ENCODE data around the gene SHISA8. TPM values are rescaled to one million over a fixed set of nuclear protein-coding genes. Genes with fewer than 3 reads are reported as not detected.

The SHISA8 gene
- total RNA-seq, 1 experiment from 2014 or later, result 2.4 TPM

GRCh38 chr22:41920271-41920976 lies 5.5 kb upstream of the SHISA8 start:
- Mint-ChIP-seq H3K27me3 (ENCODE audit: low read depth) (peaks cover 92% of the 10 kb centered on the region), H3K36me3 (no peaks in the 10 kb centered on the region), H3K9me3 (no peaks in the 10 kb centered on the region), H3K4me3 (peak overlapping the region; percentile 70), H3K27ac (no peak overlapping the region), H3K4me1 (peaks cover 29% of the 10 kb centered on the region)
- ChIA-PET POLR2A (interaction anchor here (0.5 to 1.8 kb wide), 2 partner anchors 120 to 182 kb away, joined by 3 to 6 read pairs; partner anchors contain the start of gene CCDC134), CTCF (interaction anchor here (0.5 to 2.7 kb wide), 12 partner anchors 8 to 448 kb away, joined by 3 to 18 read pairs (median 4); no protein-coding TSS in a partner anchor)
- ATAC-seq (no peak; the same call in 1 of the 2 replicates), DNase-seq (ENCODE audit: low spot score) (no peak)
- TF ChIP-seq ZNF512 (CRISPR knock-in tag; IDR thresholded peaks at IDR 0.05; ENCODE audit: borderline replicate concordance), result no peak
- TF ChIP-seq TEAD4 (CRISPR knock-in tag; IDR thresholded peaks at IDR 0.05), result no peak
- TF ChIP-seq RELA (CRISPR knock-in tag; IDR thresholded peaks at IDR 0.05; ENCODE audit: borderline replicate concordance), result no peak
- no peak for TF ChIP-seq IRF2 (CRISPR knock-in tag; IDR thresholded peaks at IDR 0.05; ENCODE audit: borderline replicate concordance, low read depth)
- TF ChIP-seq E2F4 (CRISPR knock-in tag; IDR thresholded peaks at IDR 0.05; ENCODE audit: borderline replicate concordance, low read depth), result no peak
- TF ChIP-seq SP1 (CRISPR knock-in tag; conservative IDR thresholded peaks at IDR 0.05), result no peak
- no peak for TF ChIP-seq SMAD3 (CRISPR knock-in tag; IDR thresholded peaks at IDR 0.05; ENCODE audit: borderline replicate concordance)
- 0 out of 2 replicates have a peak, but pooled peaks have one; percentile 13 for TF ChIP-seq TEAD1 (CRISPR knock-in tag; IDR thresholded peaks at IDR 0.05)
- TF ChIP-seq PRRX2 (CRISPR knock-in tag; IDR thresholded peaks at IDR 0.05), result no peak

DNA sequence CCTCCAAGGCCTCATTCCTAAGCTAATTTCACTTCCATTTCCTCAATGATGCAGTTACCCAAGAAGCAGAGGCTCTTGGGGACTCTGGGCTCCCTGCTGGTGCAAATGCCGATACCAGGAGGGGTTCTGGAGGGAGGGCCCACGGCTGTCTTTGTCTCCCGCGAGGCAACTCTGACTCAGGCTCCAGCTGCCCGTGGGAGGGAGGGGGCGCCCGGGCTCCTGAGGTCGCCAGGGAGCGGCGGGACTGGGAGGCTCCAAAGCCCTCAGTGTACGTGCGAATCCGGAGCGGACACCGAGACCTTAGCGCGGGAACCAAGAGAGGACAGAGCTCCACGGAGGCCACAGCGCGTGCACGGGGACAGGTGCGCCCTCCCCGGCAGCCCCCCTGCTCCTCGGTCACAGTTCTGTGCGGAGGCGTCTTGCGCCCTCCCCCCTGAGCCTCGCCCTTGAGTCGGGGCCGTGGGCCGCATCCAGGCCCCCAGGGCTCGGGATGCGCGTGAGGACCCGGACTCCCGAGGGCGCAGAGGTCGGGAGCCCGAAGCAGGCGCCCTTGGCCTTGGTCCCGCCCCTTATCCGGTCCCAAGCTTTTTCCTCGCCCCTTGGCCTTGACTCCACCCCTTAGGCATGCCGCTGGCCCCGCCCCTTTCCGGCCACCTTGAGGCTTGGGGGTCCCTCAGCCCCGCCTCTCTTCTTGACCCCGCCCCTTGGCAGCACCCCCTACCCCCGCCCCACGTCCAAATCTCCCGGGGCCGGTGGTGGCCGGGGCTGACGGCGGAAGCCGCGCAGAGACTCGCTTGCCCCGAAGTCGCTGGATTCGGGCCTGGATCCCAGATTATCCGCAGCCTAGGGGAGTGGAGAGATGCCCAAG lies 4.7 kb upstream of the SHISA8 start:
- Mint-ChIP-seq H3K9me3 (no peaks in the 10 kb centered on the region), H3K4me1 (peaks cover 26% of the 10 kb centered on the region), H3K4me3 (peak overlapping the region; percentile 70), H3K27me3 (ENCODE audit: low read depth) (peaks cover 89% of the 10 kb centered on the region), H3K27ac (no peak overlapping the region), H3K36me3 (no peaks in the 10 kb centered on the region)
- POLR2A ChIA-PET, result interaction anchor here (0.5 to 1.8 kb wide), 4 partner anchors 13 to 182 kb away, joined by 3 to 6 read pairs (median 3); partner anchors contain the start of genes CCDC134 and SREBF2
- peak; percentile 96 for DNase-seq (ENCODE audit: low spot score)
- peak; percentile 91 for ATAC-seq
- CTCF ChIA-PET, result interaction anchor here (0.6 to 2.7 kb wide), 16 partner anchors 9 to 1188 kb away, joined by 3 to 18 read pairs (median 4); partner anchors contain the start of gene CENPM
- no peak for TF ChIP-seq RELA (CRISPR knock-in tag; IDR thresholded peaks at IDR 0.05; ENCODE audit: borderline replicate concordance)
- TF ChIP-seq, protein P1, sequence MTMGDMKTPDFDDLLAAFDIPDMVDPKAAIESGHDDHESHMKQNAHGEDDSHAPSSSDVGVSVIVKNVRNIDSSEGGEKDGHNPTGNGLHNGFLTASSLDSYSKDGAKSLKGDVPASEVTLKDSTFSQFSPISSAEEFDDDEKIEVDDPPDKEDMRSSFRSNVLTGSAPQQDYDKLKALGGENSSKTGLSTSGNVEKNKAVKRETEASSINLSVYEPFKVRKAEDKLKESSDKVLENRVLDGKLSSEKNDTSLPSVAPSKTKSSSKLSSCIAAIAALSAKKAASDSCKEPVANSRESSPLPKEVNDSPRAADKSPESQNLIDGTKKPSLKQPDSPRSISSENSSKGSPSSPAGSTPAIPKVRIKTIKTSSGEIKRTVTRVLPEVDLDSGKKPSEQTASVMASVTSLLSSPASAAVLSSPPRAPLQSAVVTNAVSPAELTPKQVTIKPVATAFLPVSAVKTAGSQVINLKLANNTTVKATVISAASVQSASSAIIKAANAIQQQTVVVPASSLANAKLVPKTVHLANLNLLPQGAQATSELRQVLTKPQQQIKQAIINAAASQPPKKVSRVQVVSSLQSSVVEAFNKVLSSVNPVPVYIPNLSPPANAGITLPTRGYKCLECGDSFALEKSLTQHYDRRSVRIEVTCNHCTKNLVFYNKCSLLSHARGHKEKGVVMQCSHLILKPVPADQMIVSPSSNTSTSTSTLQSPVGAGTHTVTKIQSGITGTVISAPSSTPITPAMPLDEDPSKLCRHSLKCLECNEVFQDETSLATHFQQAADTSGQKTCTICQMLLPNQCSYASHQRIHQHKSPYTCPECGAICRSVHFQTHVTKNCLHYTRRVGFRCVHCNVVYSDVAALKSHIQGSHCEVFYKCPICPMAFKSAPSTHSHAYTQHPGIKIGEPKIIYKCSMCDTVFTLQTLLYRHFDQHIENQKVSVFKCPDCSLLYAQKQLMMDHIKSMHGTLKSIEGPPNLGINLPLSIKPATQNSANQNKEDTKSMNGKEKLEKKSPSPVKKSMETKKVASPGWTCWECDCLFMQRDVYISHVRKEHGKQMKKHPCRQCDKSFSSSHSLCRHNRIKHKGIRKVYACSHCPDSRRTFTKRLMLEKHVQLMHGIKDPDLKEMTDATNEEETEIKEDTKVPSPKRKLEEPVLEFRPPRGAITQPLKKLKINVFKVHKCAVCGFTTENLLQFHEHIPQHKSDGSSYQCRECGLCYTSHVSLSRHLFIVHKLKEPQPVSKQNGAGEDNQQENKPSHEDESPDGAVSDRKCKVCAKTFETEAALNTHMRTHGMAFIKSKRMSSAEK (CRISPR knock-in tag; IDR thresholded peaks at IDR 0.05; ENCODE audit: borderline replicate concordance), result 0 out of 2 replicates have a peak, but pooled peaks have one; percentile 33
- TF ChIP-seq E2F1 (CRISPR knock-in tag; IDR thresholded peaks at IDR 0.05), result no peak
- no peak for TF ChIP-seq IRF2 (CRISPR knock-in tag; IDR thresholded peaks at IDR 0.05; ENCODE audit: borderline replicate concordance, low read depth)
- no peak for TF ChIP-seq ZNF138 (CRISPR knock-in tag; conservative IDR thresholded peaks at IDR 0.05)
- TF ChIP-seq, protein P2, sequence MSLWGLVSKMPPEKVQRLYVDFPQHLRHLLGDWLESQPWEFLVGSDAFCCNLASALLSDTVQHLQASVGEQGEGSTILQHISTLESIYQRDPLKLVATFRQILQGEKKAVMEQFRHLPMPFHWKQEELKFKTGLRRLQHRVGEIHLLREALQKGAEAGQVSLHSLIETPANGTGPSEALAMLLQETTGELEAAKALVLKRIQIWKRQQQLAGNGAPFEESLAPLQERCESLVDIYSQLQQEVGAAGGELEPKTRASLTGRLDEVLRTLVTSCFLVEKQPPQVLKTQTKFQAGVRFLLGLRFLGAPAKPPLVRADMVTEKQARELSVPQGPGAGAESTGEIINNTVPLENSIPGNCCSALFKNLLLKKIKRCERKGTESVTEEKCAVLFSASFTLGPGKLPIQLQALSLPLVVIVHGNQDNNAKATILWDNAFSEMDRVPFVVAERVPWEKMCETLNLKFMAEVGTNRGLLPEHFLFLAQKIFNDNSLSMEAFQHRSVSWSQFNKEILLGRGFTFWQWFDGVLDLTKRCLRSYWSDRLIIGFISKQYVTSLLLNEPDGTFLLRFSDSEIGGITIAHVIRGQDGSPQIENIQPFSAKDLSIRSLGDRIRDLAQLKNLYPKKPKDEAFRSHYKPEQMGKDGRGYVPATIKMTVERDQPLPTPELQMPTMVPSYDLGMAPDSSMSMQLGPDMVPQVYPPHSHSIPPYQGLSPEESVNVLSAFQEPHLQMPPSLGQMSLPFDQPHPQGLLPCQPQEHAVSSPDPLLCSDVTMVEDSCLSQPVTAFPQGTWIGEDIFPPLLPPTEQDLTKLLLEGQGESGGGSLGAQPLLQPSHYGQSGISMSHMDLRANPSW (CRISPR knock-in tag; conservative IDR thresholded peaks at IDR 0.05; ENCODE audit: low read depth), result no peak
- TF ChIP-seq, protein P3, sequence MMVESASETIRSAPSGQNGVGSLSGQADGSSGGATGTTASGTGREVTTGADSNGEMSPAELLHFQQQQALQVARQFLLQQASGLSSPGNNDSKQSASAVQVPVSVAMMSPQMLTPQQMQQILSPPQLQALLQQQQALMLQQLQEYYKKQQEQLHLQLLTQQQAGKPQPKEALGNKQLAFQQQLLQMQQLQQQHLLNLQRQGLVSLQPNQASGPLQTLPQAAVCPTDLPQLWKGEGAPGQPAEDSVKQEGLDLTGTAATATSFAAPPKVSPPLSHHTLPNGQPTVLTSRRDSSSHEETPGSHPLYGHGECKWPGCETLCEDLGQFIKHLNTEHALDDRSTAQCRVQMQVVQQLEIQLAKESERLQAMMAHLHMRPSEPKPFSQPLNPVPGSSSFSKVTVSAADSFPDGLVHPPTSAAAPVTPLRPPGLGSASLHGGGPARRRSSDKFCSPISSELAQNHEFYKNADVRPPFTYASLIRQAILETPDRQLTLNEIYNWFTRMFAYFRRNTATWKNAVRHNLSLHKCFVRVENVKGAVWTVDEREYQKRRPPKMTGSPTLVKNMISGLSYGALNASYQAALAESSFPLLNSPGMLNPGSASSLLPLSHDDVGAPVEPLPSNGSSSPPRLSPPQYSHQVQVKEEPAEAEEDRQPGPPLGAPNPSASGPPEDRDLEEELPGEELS (CRISPR knock-in tag; IDR thresholded peaks at IDR 0.05), result no peak
- TF ChIP-seq FOXK1 (CRISPR knock-in tag; IDR thresholded peaks at IDR 0.05), result no peak
- no peak for TF ChIP-seq NR1H2 (CRISPR knock-in tag; IDR thresholded peaks at IDR 0.05)
- TF ChIP-seq, protein P4, sequence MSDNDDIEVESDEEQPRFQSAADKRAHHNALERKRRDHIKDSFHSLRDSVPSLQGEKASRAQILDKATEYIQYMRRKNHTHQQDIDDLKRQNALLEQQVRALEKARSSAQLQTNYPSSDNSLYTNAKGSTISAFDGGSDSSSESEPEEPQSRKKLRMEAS (CRISPR knock-in tag; IDR thresholded peaks at IDR 0.05), result no peak; the same call in 1 of the 2 replicates

Data from WTC11 (cell line).